ENCODE data around the gene ERCC4.
A peak's percentile ranks its signal among the peaks of the same experiment; 100 is the strongest.
"Not testable (repeated sequence)": the region's sequence is repeated elsewhere in the genome, so short reads cannot be mapped to it uniquely, and the experiment has no call there.

Gene ERCC4

GRCh38 chr16:13904179-13904691 lies 15.7 kb upstream of the ERCC4 start:
- H3K4me1 Mint-ChIP-seq: peaks cover 10% of the 10 kb centered on the region
- no peak for ATAC-seq
- H3K4me3 Mint-ChIP-seq: no peak overlapping the region
- H3K36me3 Mint-ChIP-seq: no peaks in the 10 kb centered on the region
- peaks cover 54% of the 10 kb centered on the region for H3K27me3 Mint-ChIP-seq
- no peak overlapping the region for H3K27ac Mint-ChIP-seq
- H3K9me3 Mint-ChIP-seq: peaks cover 6% of the 10 kb centered on the region

- not testable (repeated sequence) for ATAC-seq, H3K4me1 Mint-ChIP-seq, H3K36me3 Mint-ChIP-seq, H3K27ac Mint-ChIP-seq, H3K9me3 Mint-ChIP-seq, H3K4me3 Mint-ChIP-seq
- peaks cover 55% of the 10 kb centered on the region for H3K27me3 Mint-ChIP-seq
Measured at GRCh38 chr16:13904822-13905221, 15.1 kb upstream of the ERCC4 start.

- peaks cover 6% of the 10 kb centered on the region for H3K9me3 Mint-ChIP-seq
- H3K36me3 Mint-ChIP-seq: no peaks in the 10 kb centered on the region
- peak overlapping the region; percentile 10 for H3K4me3 Mint-ChIP-seq
- peaks cover 10% of the 10 kb centered on the region for H3K4me1 Mint-ChIP-seq
- peak overlapping the region; percentile 1 for H3K27ac Mint-ChIP-seq
- peak; percentile 67 for ATAC-seq
- H3K27me3 Mint-ChIP-seq: peaks cover 48% of the 10 kb centered on the region
Measured at GRCh38 chr16:13906168-13907089, 13.5 kb upstream of the ERCC4 start.

GRCh38 chr16:13907431-13907830 lies 12.5 kb upstream of the ERCC4 start:
- Mint-ChIP-seq H3K4me1 (peaks cover 10% of the 10 kb centered on the region), H3K9me3 (peaks cover 9% of the 10 kb centered on the region), H3K4me3 (no peak overlapping the region), H3K27ac (no peak overlapping the region), H3K27me3 (peaks cover 47% of the 10 kb centered on the region), H3K36me3 (no peaks in the 10 kb centered on the region)
- ATAC-seq: no peak

GRCh38 chr16:13909069-13909468 lies 10.9 kb upstream of the ERCC4 start:
- Mint-ChIP-seq H3K27ac (no peak overlapping the region), H3K27me3 (peaks cover 39% of the 10 kb centered on the region), H3K36me3 (no peaks in the 10 kb centered on the region), H3K9me3 (peaks cover 9% of the 10 kb centered on the region), H3K4me3 (no peak overlapping the region), H3K4me1 (peaks cover 18% of the 10 kb centered on the region)
- ATAC-seq: no peak

- H3K36me3 Mint-ChIP-seq: no peaks in the 10 kb centered on the region
- no peak for ATAC-seq
- H3K27ac Mint-ChIP-seq: no peak overlapping the region
- H3K9me3 Mint-ChIP-seq: peaks cover 9% of the 10 kb centered on the region
- peaks cover 43% of the 10 kb centered on the region for H3K27me3 Mint-ChIP-seq
- H3K4me1 Mint-ChIP-seq: peaks cover 18% of the 10 kb centered on the region
- H3K4me3 Mint-ChIP-seq: no peak overlapping the region
Measured at GRCh38 chr16:13909872-13910303, 10.1 kb upstream of the ERCC4 start.

- H3K36me3 Mint-ChIP-seq: no peaks in the 10 kb centered on the region
- H3K4me1 Mint-ChIP-seq: peaks cover 16% of the 10 kb centered on the region
- peaks cover 45% of the 10 kb centered on the region for H3K27me3 Mint-ChIP-seq
- H3K4me3 Mint-ChIP-seq: no peak overlapping the region
- peaks cover 9% of the 10 kb centered on the region for H3K9me3 Mint-ChIP-seq
- ATAC-seq: no peak
- H3K27ac Mint-ChIP-seq: no peak overlapping the region
Measured at GRCh38 chr16:13911306-13911705, 8.6 kb upstream of the ERCC4 start.

GRCh38 chr16:13911871-13912270 lies 8.1 kb upstream of the ERCC4 start:
- no peak overlapping the region for H3K27ac Mint-ChIP-seq
- ATAC-seq: no peak
- peaks cover 9% of the 10 kb centered on the region for H3K9me3 Mint-ChIP-seq

GRCh38 chr16:13912891-13913290 lies 7.1 kb upstream of the ERCC4 start:
- Mint-ChIP-seq H3K27me3 (peaks cover 29% of the 10 kb centered on the region), H3K36me3 (no peaks in the 10 kb centered on the region), H3K9me3 (peaks cover 6% of the 10 kb centered on the region), H3K4me1 (peaks cover 8% of the 10 kb centered on the region), H3K27ac (no peak overlapping the region), H3K4me3 (no peak overlapping the region)
- no peak for ATAC-seq

More at GRCh38 chr16:13911871-13912270, 8.1 kb upstream of the ERCC4 start:
- no peaks in the 10 kb centered on the region for H3K36me3 Mint-ChIP-seq
- H3K4me1 Mint-ChIP-seq: peaks cover 10% of the 10 kb centered on the region
- peaks cover 40% of the 10 kb centered on the region for H3K27me3 Mint-ChIP-seq
- no peak overlapping the region for H3K4me3 Mint-ChIP-seq

GRCh38 chr16:13913374-13914292 lies 6.3 kb upstream of the ERCC4 start:
- peaks cover 12% of the 10 kb centered on the region for H3K4me1 Mint-ChIP-seq
- no peak overlapping the region for H3K4me3 Mint-ChIP-seq
- ATAC-seq: no peak
- H3K27ac Mint-ChIP-seq: no peak overlapping the region
- H3K27me3 Mint-ChIP-seq: peaks cover 22% of the 10 kb centered on the region
- H3K36me3 Mint-ChIP-seq: no peaks in the 10 kb centered on the region
- peaks cover 3% of the 10 kb centered on the region for H3K9me3 Mint-ChIP-seq

GRCh38 chr16:13915033-13915635 lies 4.8 kb upstream of the ERCC4 start:
- peaks cover 15% of the 10 kb centered on the region for H3K27me3 Mint-ChIP-seq
- peaks cover 3% of the 10 kb centered on the region for H3K9me3 Mint-ChIP-seq
- ATAC-seq: no peak
- H3K36me3 Mint-ChIP-seq: no peaks in the 10 kb centered on the region
- no peak overlapping the region for H3K4me3 Mint-ChIP-seq
- peaks cover 23% of the 10 kb centered on the region for H3K4me1 Mint-ChIP-seq
- H3K27ac Mint-ChIP-seq: no peak overlapping the region

GRCh38 chr16:13919330-13919682 lies 648 bp upstream of the ERCC4 start:
- ATAC-seq: no peak
- Mint-ChIP-seq H3K4me1 (peaks cover 32% of the 10 kb centered on the region), H3K4me3 (peak overlapping the region; percentile 92), H3K36me3 (no peaks in the 10 kb centered on the region), H3K27me3 (peaks cover 6% of the 10 kb centered on the region), H3K27ac (peak overlapping the region; percentile 96), H3K9me3 (no peaks in the 10 kb centered on the region)

- Mint-ChIP-seq H3K9me3 (no peaks in the 10 kb centered on the region), H3K27me3 (no peaks in the 10 kb centered on the region), H3K4me3 (peak overlapping the region; percentile 92), H3K36me3 (no peaks in the 10 kb centered on the region), H3K27ac (peak overlapping the region; percentile 96), H3K4me1 (peaks cover 32% of the 10 kb centered on the region)
- ATAC-seq: peak; percentile 0
Measured at GRCh38 chr16:13920510-13920818, 510 bp downstream of the ERCC4 start.

GRCh38 chr16:13921328-13921727 lies 1.4 kb downstream of the ERCC4 start:
- Mint-ChIP-seq H3K4me1 (peaks cover 32% of the 10 kb centered on the region), H3K9me3 (no peaks in the 10 kb centered on the region), H3K36me3 (peaks cover 8% of the 10 kb centered on the region), H3K27me3 (no peaks in the 10 kb centered on the region), H3K27ac (peak overlapping the region; percentile 96), H3K4me3 (peak overlapping the region; percentile 92)
- no peak for ATAC-seq

- H3K4me1 Mint-ChIP-seq: peaks cover 27% of the 10 kb centered on the region
- no peaks in the 10 kb centered on the region for H3K27me3 Mint-ChIP-seq
- peaks cover 12% of the 10 kb centered on the region for H3K36me3 Mint-ChIP-seq
- ATAC-seq: no peak
- no peak overlapping the region for H3K27ac Mint-ChIP-seq
- H3K4me3 Mint-ChIP-seq: no peak overlapping the region
- no peaks in the 10 kb centered on the region for H3K9me3 Mint-ChIP-seq
Measured at GRCh38 chr16:13923703-13924298, 3.8 kb downstream of the ERCC4 start.
